HG03457 (cell line): ENCODE measurements around the gene KREMEN1.

ENCODE experiments used
- ATAC-seq: cut with Tn5 transposase; IDR thresholded peaks from one replicate; pipeline ENCODE4 v1.9.1; 2021; ENCODE audit warnings: moderate number of reproducible peaks; ENCODE audit not compliant: unreplicated experiment

The KREMEN1 gene

GRCh38 chr22:29204455-29205183, 131.8 kb downstream of the KREMEN1 start:
- ATAC-seq: no peak

GRCh38 chr22:29205252-29205593, 132.4 kb downstream of the KREMEN1 start:
- ATAC-seq: no peak

- ATAC-seq: no peak
Observed at GRCh38 chr22:29205594-29206371, 132.9 kb downstream of the KREMEN1 start, which contains the start of gene EMID1. TSS of gene EMID1 (plus strand) at chr22:29205896. CDS start at chr22:29206039, 143 bp downstream.

GRCh38 chr22:29206372-29207242, 133.8 kb downstream of the KREMEN1 start:
- no peak for ATAC-seq

GRCh38 chr22:29207243-29207550, 134.4 kb downstream of the KREMEN1 start:
- no peak for ATAC-seq

- ATAC-seq: no peak
Observed at GRCh38 chr22:29207562-29208501, 135.0 kb downstream of the KREMEN1 start.

- no peak for ATAC-seq
Observed at GRCh38 chr22:29208502-29208862, 135.6 kb downstream of the KREMEN1 start.

GRCh38 chr22:29208879-29209623, 136.2 kb downstream of the KREMEN1 start:
- no peak for ATAC-seq

GRCh38 chr22:29209624-29209929, 136.7 kb downstream of the KREMEN1 start:
- no peak for ATAC-seq

- ATAC-seq: no peak
Observed at GRCh38 chr22:29211066-29211465, 138.2 kb downstream of the KREMEN1 start.

GRCh38 chr22:29211466-29211865, 138.6 kb downstream of the KREMEN1 start:
- no peak for ATAC-seq

- ATAC-seq: no peak
Observed at GRCh38 chr22:29212743-29213142, 139.9 kb downstream of the KREMEN1 start.

- no peak for ATAC-seq
Observed at GRCh38 chr22:29213493-29213892, 140.7 kb downstream of the KREMEN1 start.

- ATAC-seq: no peak
Observed at GRCh38 chr22:29214232-29214631, 141.4 kb downstream of the KREMEN1 start.

GRCh38 chr22:29215012-29215860, 142.4 kb downstream of the KREMEN1 start:
- no peak for ATAC-seq

GRCh38 chr22:29216011-29216872, 143.4 kb downstream of the KREMEN1 start:
- no peak for ATAC-seq

GRCh38 chr22:29216873-29217666, 144.2 kb downstream of the KREMEN1 start:
- ATAC-seq: no peak
